ENCODE measurements around the gene IFT22.
A peak's percentile ranks its signal among the peaks of the same experiment; 100 is the strongest.
"Not testable (repeated sequence)": the region's sequence is repeated elsewhere in the genome, so short reads cannot be mapped to it uniquely, and the experiment has no call there.

Gene IFT22

DNA sequence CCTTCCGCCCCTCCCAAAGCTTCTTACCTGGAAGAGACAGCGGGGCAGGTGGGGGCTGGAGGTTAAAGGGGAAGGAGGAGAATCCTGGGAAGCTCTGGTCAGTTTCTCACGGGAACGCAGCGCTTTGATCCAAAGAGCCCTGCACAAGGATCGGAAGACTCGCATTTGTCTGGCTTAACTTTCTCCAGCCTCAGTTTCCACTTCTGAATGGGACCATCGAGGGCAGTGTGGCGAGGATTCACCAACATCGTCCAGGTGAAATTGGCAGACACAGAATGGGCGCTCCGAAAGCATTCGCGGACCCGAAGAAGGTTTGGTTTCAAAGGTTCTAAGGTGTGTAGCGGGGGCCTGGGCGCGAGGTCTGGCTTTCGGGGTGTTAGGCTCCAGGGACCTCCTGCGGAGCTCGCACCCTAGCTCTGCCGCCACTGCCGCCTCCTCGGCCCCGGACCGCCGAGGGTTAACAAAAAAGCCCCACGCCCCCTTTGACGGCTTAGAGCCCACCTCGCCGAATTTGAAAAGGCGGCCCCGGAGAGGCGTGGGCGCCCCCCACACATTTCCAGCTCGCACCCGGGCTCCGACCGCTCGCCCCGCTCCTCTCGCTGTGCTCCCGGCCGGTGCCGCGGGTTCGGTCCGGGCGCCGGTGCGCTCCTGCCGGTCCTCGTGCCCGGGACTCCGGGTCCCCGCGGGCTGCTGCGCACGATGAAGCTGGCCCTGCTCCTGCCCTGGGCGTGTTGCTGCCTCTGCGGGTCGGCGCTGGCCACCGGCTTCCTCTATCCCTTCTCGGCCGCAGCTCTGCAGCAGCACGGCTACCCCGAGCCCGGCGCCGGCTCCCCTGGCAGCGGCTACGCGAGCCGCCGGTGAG, 41.0 kb upstream of the IFT22 start, which contains the start of gene COL26A1:
TSS of gene COL26A1 (plus strand) at position 542 of the 862 bp plus-strand sequence. CDS start at position 700, 158 bp downstream.
- peak within 1 kb of the TSS; percentile 96 for H3K27ac ChIP-seq
- TF ChIP-seq, protein P1, sequence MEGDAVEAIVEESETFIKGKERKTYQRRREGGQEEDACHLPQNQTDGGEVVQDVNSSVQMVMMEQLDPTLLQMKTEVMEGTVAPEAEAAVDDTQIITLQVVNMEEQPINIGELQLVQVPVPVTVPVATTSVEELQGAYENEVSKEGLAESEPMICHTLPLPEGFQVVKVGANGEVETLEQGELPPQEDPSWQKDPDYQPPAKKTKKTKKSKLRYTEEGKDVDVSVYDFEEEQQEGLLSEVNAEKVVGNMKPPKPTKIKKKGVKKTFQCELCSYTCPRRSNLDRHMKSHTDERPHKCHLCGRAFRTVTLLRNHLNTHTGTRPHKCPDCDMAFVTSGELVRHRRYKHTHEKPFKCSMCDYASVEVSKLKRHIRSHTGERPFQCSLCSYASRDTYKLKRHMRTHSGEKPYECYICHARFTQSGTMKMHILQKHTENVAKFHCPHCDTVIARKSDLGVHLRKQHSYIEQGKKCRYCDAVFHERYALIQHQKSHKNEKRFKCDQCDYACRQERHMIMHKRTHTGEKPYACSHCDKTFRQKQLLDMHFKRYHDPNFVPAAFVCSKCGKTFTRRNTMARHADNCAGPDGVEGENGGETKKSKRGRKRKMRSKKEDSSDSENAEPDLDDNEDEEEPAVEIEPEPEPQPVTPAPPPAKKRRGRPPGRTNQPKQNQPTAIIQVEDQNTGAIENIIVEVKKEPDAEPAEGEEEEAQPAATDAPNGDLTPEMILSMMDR (conservative IDR thresholded peaks at IDR 0.05), result 0 out of 2 replicates have a peak, but pooled peaks have one; percentile 3

DNA sequence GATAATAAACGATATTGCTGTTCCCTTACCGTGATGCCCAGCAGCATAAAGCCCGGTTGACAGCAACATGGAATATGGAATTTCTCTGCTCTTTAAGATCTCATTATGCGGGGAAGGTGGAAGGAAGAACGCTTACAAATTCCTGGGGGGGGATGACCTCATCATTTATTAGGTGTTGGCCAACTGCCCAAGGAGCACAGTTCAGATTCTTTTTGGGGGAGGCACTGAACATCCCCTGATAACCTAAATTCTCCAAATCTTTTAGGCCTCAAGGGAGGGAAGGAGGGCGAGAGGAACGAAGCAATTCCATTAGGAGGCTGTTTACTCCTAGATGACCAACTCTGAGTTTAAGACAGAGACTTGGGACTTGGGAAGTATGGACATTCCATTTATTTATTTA, 35.8 kb upstream of the IFT22 start:
- TF ChIP-seq, protein P1 (conservative IDR thresholded peaks at IDR 0.05), result no peak
- H3K27ac ChIP-seq, result no peak overlapping the region

DNA sequence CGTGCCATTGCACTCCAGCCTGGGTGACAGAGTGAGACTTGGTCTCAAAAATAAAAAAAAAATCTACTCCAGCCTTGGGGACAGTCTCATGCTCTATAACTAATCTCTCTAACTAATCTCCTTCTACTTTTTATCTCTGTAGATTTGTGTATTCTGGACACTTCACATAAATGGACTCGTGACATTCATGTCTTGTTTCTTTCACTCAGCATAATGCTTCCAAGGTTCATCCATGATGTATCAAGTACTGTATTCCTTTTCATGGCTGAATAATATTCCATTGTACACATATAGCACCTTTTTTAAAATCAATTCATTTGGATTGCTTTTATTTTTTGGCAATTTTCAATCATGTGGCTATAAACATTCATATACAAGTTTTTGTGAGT, 31.3 kb upstream of the IFT22 start:
- H3K27ac ChIP-seq, result peak overlapping the region; percentile 85
- TF ChIP-seq, protein P1 (conservative IDR thresholded peaks at IDR 0.05), result no peak

DNA sequence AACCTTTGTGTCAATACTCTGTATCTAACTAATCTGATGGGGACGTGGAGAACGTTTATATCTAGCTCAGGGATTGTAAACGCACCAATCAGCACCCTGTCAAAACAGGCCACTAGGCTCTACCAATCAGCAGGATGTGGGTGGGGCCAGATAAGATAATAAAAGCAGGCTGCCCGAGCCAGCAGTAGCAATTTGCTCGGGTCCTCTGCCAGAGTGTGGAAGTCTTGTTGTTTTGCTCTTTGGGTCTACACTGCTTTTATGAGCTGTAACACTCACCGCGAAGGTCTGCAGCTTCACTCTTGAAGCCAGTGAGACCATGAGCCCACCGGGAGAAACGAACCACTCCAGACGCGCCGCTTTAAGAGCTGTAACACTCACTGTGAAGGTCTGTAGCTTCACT, 27.7 kb upstream of the IFT22 start:
- not testable (repeated sequence) for H3K27ac ChIP-seq

DNA sequence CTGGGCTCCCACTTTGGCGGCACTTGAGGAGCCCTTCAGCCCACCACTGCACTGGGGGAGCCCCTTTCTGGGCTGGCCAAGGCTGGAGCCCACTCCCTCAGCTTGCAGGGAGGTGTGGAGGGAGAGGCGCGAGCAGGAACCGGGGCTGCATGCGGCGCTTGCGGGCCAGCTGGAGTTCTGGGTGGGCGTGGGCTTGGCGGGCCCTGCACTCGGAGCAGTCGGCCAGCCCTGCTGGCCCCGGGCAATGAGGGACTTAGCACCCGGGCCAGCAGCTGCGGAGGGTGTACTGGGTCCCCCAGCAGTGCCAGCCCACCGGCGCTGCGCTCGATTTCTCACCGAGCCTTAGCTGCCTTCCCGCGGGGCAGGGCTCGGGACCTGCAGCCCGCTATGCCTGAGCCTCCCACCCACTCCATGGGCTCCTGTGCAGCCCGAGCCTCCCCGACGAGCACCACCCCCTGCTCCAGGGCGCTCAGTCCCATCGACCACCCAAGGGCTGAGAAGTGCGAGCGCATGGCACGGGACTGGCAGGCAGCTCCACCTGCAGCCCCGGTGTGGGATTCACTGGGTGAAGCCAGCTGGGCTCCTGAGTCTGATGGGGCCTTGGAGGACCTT, 26.9 kb upstream of the IFT22 start:
- H3K27ac ChIP-seq, result not testable (repeated sequence)

DNA sequence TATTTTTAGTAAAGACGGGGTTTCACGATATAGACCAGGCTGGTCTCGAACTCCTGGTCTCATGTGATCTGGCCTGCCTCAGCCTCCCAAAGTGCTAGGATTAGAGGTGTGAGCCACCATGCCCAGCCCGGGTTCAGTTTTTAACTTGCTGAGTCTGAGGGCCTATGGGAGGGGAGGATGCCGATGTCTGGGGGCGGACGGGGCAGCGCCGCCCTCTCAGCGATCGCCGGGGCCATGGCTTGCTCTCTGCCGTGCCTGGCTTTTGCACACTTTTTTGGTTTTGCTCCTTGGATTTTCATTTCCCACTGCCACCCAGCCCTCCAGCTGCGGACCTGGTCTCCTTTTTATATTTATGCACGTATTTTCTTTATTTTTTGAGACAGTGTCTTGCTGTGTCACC, 25.9 kb upstream of the IFT22 start:
- H3K27ac ChIP-seq, result no peak overlapping the region
- TF ChIP-seq, protein P1 (conservative IDR thresholded peaks at IDR 0.05), result no peak

DNA sequence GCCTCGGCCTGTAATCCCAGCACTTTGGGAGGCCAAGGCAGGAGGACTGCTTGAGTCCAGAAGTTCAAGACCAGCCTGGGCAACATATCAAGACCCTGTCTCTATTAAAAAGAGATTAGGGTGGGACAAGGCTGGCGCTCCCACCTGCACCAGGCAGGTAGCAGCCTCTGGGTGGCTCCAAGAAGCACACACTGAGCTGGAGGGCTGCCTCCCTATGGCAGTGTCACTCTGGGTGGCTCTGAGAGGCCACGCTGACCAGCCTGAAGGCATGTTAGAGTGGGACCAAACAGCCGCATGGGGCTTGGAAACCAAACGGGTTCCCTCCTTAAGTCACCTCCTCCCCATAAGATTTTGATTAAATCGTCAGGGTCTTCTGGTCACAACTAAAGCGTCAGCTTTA, 21.3 kb upstream of the IFT22 start:
- TF ChIP-seq, protein P1 (conservative IDR thresholded peaks at IDR 0.05), result no peak
- no peak overlapping the region for H3K27ac ChIP-seq

DNA sequence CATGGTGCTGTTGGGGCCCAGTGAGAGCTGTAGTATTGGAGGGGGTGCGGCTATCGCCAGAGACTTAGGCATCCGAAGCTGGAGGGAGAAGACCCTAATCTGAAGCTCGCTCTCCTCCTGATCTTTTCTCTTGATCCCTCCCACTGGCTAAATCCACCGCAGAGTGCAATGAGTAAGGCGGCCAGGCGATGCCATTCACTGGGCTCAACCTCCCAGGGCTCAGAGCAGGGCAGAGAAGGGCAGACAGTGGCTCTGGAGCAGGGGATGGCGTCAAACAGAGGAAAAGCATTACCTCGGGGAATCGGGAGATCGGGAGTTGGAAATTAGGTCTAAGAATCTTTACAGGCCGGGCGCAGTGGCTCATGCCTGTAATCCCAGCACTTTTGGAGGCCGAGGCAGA, 18.8 kb upstream of the IFT22 start:
- no peak overlapping the region for H3K27ac ChIP-seq
- TF ChIP-seq, protein P1 (conservative IDR thresholded peaks at IDR 0.05), result no peak
